ENCODE results near the gene EPB41L5.
A peak's percentile ranks its signal among the peaks of the same experiment; 100 is the strongest.

The EPB41L5 gene

DNA sequence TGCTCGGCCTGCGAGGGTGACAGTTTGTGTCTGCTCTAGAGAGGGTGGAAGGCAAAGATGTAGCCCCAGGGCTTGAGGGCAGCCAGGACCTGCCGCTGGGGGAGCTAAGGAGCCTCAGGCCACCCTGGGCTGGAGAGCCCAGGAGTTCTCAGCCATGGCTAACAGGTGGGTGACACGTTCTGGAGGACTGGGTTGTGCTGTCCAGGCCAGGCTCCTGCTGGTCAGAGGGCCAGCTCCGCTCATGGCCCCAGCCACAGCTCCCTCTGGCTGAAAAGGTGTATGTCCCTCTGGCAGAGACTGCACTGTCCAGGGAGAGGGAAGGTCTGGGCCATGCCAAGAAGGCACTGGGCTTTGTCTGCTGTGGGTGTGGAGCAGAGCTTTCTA is 191.1 kb downstream of the EPB41L5 start:
- ChIA-PET POLR2A (no interaction called here), CTCF (interaction anchor here (0.8 to 1.3 kb wide), 2 partner anchors 108 to 109 kb away, joined by 3 to 6 read pairs; no protein-coding TSS in a partner anchor)
- TF ChIP-seq HDGF (IDR thresholded peaks at IDR 0.05; ENCODE audit: borderline replicate concordance): no peak
- TF ChIP-seq NFRKB (IDR thresholded peaks at IDR 0.05): no peak
- no peak for TF ChIP-seq BHLHE40 (IDR thresholded peaks at IDR 0.05; ENCODE audit: borderline replicate concordance)
- no peak for TF ChIP-seq SP1 (IDR thresholded peaks at IDR 0.05)
- TF ChIP-seq CTBP1 (IDR thresholded peaks at IDR 0.05; ENCODE audit: borderline replicate concordance): no peak
- TF ChIP-seq TARDBP (IDR thresholded peaks at IDR 0.05): no peak
- TF ChIP-seq ARNT (IDR thresholded peaks at IDR 0.05): no peak
- TF ChIP-seq L3MBTL2 (conservative IDR thresholded peaks at IDR 0.05): no peak
- TF ChIP-seq ELF4 (IDR thresholded peaks at IDR 0.05): no peak
- peak; percentile 30 for DNase-seq (ENCODE audit: extremely low spot score)

- TF ChIP-seq TARDBP (IDR thresholded peaks at IDR 0.05) (no peak), LEF1 (IDR thresholded peaks at IDR 0.05; ENCODE audit: borderline replicate concordance) (no peak), ZNF384 (IDR thresholded peaks at IDR 0.05) (no peak), SUZ12 (IDR thresholded peaks at IDR 0.05) (no peak), SP1 (IDR thresholded peaks at IDR 0.05) (no peak), FOXA1 (IDR thresholded peaks at IDR 0.05) (no peak), FOXK2 (IDR thresholded peaks at IDR 0.05) (no peak), CTBP1 (IDR thresholded peaks at IDR 0.05; ENCODE audit: borderline replicate concordance) (no peak), L3MBTL2 (conservative IDR thresholded peaks at IDR 0.05) (no peak), HDGF (IDR thresholded peaks at IDR 0.05; ENCODE audit: borderline replicate concordance) (no peak), ARNT (IDR thresholded peaks at IDR 0.05) (no peak)
- TF ChIP-seq, protein P1, sequence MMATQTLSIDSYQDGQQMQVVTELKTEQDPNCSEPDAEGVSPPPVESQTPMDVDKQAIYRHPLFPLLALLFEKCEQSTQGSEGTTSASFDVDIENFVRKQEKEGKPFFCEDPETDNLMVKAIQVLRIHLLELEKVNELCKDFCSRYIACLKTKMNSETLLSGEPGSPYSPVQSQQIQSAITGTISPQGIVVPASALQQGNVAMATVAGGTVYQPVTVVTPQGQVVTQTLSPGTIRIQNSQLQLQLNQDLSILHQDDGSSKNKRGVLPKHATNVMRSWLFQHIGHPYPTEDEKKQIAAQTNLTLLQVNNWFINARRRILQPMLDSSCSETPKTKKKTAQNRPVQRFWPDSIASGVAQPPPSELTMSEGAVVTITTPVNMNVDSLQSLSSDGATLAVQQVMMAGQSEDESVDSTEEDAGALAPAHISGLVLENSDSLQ (IDR thresholded peaks at IDR 0.05): no peak
- DNase-seq (ENCODE audit: extremely low spot score): no peak
- ChIA-PET POLR2A (no interaction called here), CTCF (interaction anchor here (0.8 to 1.3 kb wide), 2 partner anchors 108 to 109 kb away, joined by 3 to 6 read pairs; no protein-coding TSS in a partner anchor)
These were observed 191.5 kb downstream of the EPB41L5 start for GRCh38 chr2:120204417-120204816.

GRCh38 chr2:120204945-120205670 is 192.2 kb downstream of the EPB41L5 start:
- TF ChIP-seq, protein P1 (IDR thresholded peaks at IDR 0.05): no peak
- TF ChIP-seq ELF4 (IDR thresholded peaks at IDR 0.05) (no peak), TARDBP (IDR thresholded peaks at IDR 0.05) (no peak), L3MBTL2 (conservative IDR thresholded peaks at IDR 0.05) (no peak), CTBP1 (IDR thresholded peaks at IDR 0.05; ENCODE audit: borderline replicate concordance) (no peak), FOXK2 (IDR thresholded peaks at IDR 0.05) (no peak), LEF1 (IDR thresholded peaks at IDR 0.05; ENCODE audit: borderline replicate concordance) (no peak), SUZ12 (IDR thresholded peaks at IDR 0.05) (no peak)
- ChIA-PET CTCF (interaction anchor here (0.7 to 1.3 kb wide), 3 partner anchors 107 to 461 kb away, joined by 3 to 6 read pairs (median 3); no protein-coding TSS in a partner anchor), POLR2A (no interaction called here)
- DNase-seq (ENCODE audit: extremely low spot score): no peak

GRCh38 chr2:120206022-120206581 is 193.2 kb downstream of the EPB41L5 start:
- DNase-seq (ENCODE audit: extremely low spot score): peak; percentile 68
- CTCF ChIA-PET: interaction anchor here (0.6 to 1.7 kb wide), 4 partner anchors 8 to 126 kb away, joined by 3 to 7 read pairs (median 4); no protein-coding TSS in a partner anchor
- TF ChIP-seq SP1 (IDR thresholded peaks at IDR 0.05): no peak
- POLR2A ChIA-PET: no interaction called here

- CTCF ChIA-PET: interaction anchor here (1.2 kb wide), 1 partner anchor 34 kb away, joined by 4 read pairs; no protein-coding TSS in a partner anchor
- no peak for DNase-seq (ENCODE audit: extremely low spot score)
- POLR2A ChIA-PET: interaction anchor here (1.6 kb wide), 1 partner anchor 14 kb away, joined by 7 read pairs; the partner anchor contains the start of gene TMEM185B
- TF ChIP-seq TARDBP (IDR thresholded peaks at IDR 0.05): no peak
- no peak for TF ChIP-seq NFRKB (IDR thresholded peaks at IDR 0.05)
- TF ChIP-seq FOXM1 (IDR thresholded peaks at IDR 0.05; ENCODE audit: borderline replicate concordance): no peak
- no peak for TF ChIP-seq ELF4 (IDR thresholded peaks at IDR 0.05)
- no peak for TF ChIP-seq CTBP1 (IDR thresholded peaks at IDR 0.05; ENCODE audit: borderline replicate concordance)
- TF ChIP-seq SP1 (IDR thresholded peaks at IDR 0.05): no peak
- TF ChIP-seq ARNT (IDR thresholded peaks at IDR 0.05): no peak
- TF ChIP-seq LEF1 (IDR thresholded peaks at IDR 0.05; ENCODE audit: borderline replicate concordance): no peak
- TF ChIP-seq HDGF (IDR thresholded peaks at IDR 0.05; ENCODE audit: borderline replicate concordance): no peak
- no peak for TF ChIP-seq ZNF384 (IDR thresholded peaks at IDR 0.05)
- no peak for TF ChIP-seq L3MBTL2 (conservative IDR thresholded peaks at IDR 0.05)
- no peak for TF ChIP-seq FOXA1 (IDR thresholded peaks at IDR 0.05)
- no peak for TF ChIP-seq FOXK2 (IDR thresholded peaks at IDR 0.05)
- TF ChIP-seq SUZ12 (IDR thresholded peaks at IDR 0.05): no peak
- TF ChIP-seq BHLHE40 (IDR thresholded peaks at IDR 0.05; ENCODE audit: borderline replicate concordance): no peak
- TF ChIP-seq, protein P1 (IDR thresholded peaks at IDR 0.05): no peak
These were observed 195.8 kb downstream of the EPB41L5 start for GRCh38 chr2:120208381-120209353.

Data from HEK293T (cell line).